Mesenchymal stem cell (in vitro differentiated cells and primary cell): ENCODE measurements around the gene TSPAN9.
A peak's percentile ranks its signal among the peaks of the same experiment; 100 is the strongest.

Experiments
- DNase-seq: peaks from one replicate; pipeline ENCODE4 v3.0.0-alpha.2; 2013
- H2AFZ ChIP-seq: one replicate; pipeline ENCODE4 v1.6.1; 2013; ENCODE audit warnings: low read depth, mild to moderate bottlenecking, control low read depth, inconsistent platforms, low read length, moderate library complexity
- H2AK5ac ChIP-seq: 2 replicates; pipeline ENCODE4 v1.6.1; 2013; ENCODE audit warnings: low read length, moderate library complexity, mild to moderate bottlenecking, inconsistent platforms; ENCODE audit not compliant: severe bottlenecking
- H2BK120ac ChIP-seq: one replicate; pipeline ENCODE4 v1.6.1; 2013; ENCODE audit warnings: low read depth, mild to moderate bottlenecking, inconsistent platforms, low read length, moderate library complexity
- H2BK12ac ChIP-seq, 2 experiments: one replicate each; pipeline ENCODE4 v1.6.1; 2013; ENCODE audit warnings: inconsistent platforms in 2 of 2, low read length in 2 of 2, mild to moderate bottlenecking in 2 of 2, moderate library complexity in 2 of 2, control low read depth in 1 of 2
- H2BK15ac ChIP-seq: one replicate; pipeline ENCODE4 v1.6.1; 2013; ENCODE audit warnings: mild to moderate bottlenecking, low read depth, inconsistent platforms; ENCODE audit not compliant: poor library complexity, severe bottlenecking
- H2BK5ac ChIP-seq: 2 replicates; pipeline ENCODE4 v1.6.1; 2013; ENCODE audit warnings: low read depth, mild to moderate bottlenecking, low read length, control low read depth, inconsistent platforms; ENCODE audit not compliant: poor library complexity, severe bottlenecking
- H3K14ac ChIP-seq, 2 experiments: one replicate each; pipeline ENCODE4 v1.6.1; 2013; ENCODE audit warnings: inconsistent platforms in 2 of 2, low read length in 2 of 2, control low read depth in 1 of 2, mild to moderate bottlenecking in 1 of 2, moderate library complexity in 1 of 2
- H3K18ac ChIP-seq, 2 experiments: one replicate each; pipeline ENCODE4 v1.6.1; 2013; ENCODE audit warnings: inconsistent platforms in 2 of 2, low read length in 2 of 2, control low read depth in 1 of 2, low read depth in 1 of 2, mild to moderate bottlenecking in 1 of 2
- H3K23ac ChIP-seq, 2 experiments: one replicate each; pipeline ENCODE4 v1.6.1; 2013; ENCODE audit warnings: inconsistent platforms in 2 of 2, low read length in 2 of 2, mild to moderate bottlenecking in 2 of 2, moderate library complexity in 2 of 2, control low read depth in 1 of 2
- H3K27ac ChIP-seq: 2 replicates; pipeline ENCODE4 v1.5.1; 2013; ENCODE audit warnings: mild to moderate bottlenecking, moderate library complexity, low read length, control low read depth, inconsistent platforms; ENCODE audit not compliant: poor library complexity, severe bottlenecking
- H3K27me3 ChIP-seq, 2 experiments: 2 replicates each; pipeline versions ENCODE4 v1.6.1 to v1.7.0; 2013; ENCODE audit warnings: low read length in 2 of 2, mild to moderate bottlenecking in 2 of 2, moderate library complexity in 2 of 2, control low read depth in 1 of 2, inconsistent platforms in 1 of 2; ENCODE audit not compliant: control insufficient read depth in 1 of 2, insufficient read depth in 1 of 2
- H3K36me3 ChIP-seq, 2 experiments: 2 replicates each; pipeline versions ENCODE4 v1.6.1 to v1.7.0; 2013; ENCODE audit warnings: low read length in 2 of 2, control low read depth in 1 of 2, inconsistent platforms in 1 of 2, low read depth in 1 of 2, mild to moderate bottlenecking in 1 of 2; ENCODE audit not compliant: insufficient read depth in 2 of 2, control insufficient read depth in 1 of 2
- H3K4ac ChIP-seq, 2 experiments: one replicate each; pipeline ENCODE4 v1.6.1; 2013; ENCODE audit warnings: inconsistent platforms in 2 of 2, low read length in 2 of 2, mild to moderate bottlenecking in 2 of 2, moderate library complexity in 2 of 2, control low read depth in 1 of 2, low read depth in 1 of 2
- H3K4me1 ChIP-seq: 2 replicates; pipeline ENCODE4 v1.6.1; 2013; ENCODE audit warnings: low read depth, low read length, control low read depth; ENCODE audit not compliant: control insufficient read depth, insufficient read depth
- H3K4me2 ChIP-seq: 2 replicates; pipeline ENCODE4 v1.6.1; 2013; ENCODE audit warnings: low read length, mild to moderate bottlenecking, inconsistent platforms; ENCODE audit not compliant: poor library complexity, severe bottlenecking
- H3K4me3 ChIP-seq, 2 experiments: 2 replicates each; pipeline versions ENCODE4 v1.5.1 to v1.7.0; 2013; ENCODE audit warnings: low read length in 2 of 2, mild to moderate bottlenecking in 2 of 2, control low read depth in 1 of 2, low read depth in 1 of 2; ENCODE audit not compliant: insufficient read depth in 1 of 2
- H3K79me1 ChIP-seq: replicated peaks from 2 replicates; pipeline ENCODE4 v1.6.1; 2013; ENCODE audit warnings: mild to moderate bottlenecking, control low read depth, low read length, inconsistent platforms; ENCODE audit not compliant: poor library complexity, severe bottlenecking
- H3K9ac ChIP-seq: 2 replicates; pipeline ENCODE4 v1.7.0; 2013; ENCODE audit warnings: mild to moderate bottlenecking, low read length, moderate library complexity
- H3K9me3 ChIP-seq: 2 replicates; pipeline ENCODE4 v1.7.0; 2013; ENCODE audit warnings: mild to moderate bottlenecking, low read length; ENCODE audit not compliant: control insufficient read depth
- H4K8ac ChIP-seq: one replicate; pipeline ENCODE4 v1.6.1; 2013; ENCODE audit warnings: inconsistent platforms, mild to moderate bottlenecking, low read length, moderate library complexity
- H4K91ac ChIP-seq: one replicate; pipeline ENCODE4 v1.6.1; 2013; ENCODE audit warnings: mild to moderate bottlenecking, low read length, inconsistent platforms
- WGBS: methylation state at CpG from one replicate; pipeline ENCODE4 v1.1.7; 2013; ENCODE audit warnings: mixed read lengths; 5-methylcytosine and 5-hydroxymethylcytosine counted together

TSPAN9 gene

DNA sequence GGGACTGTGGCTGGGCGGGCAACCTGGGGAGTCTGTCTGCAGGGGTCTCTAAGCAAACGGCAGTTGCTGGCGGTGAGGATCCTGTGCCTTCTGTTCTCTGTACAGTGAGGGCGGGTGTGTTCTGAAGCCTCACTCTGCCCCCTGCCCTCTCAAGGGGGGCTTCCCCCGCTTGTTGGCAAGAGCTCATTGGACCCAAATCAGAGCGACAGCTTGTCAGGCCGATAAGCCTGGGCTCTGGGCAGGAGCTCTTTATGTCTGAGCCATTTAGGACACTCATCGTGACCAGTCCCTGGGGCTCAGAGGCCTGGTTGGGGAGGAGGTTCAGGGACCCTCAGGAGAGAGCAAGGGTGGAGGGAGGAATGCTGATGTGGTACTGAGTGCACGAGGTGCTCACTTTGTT, 136.0 kb downstream of the TSPAN9 start:
- Histone ChIP-seq H3K79me1 (peaks cover 30% of the 10 kb centered on the region), H2AK5ac (no peak overlapping the region), H3K18ac (no peak overlapping the region), H3K9ac (no peak overlapping the region), H3K4me2 (no peak overlapping the region), H2AFZ (no peak overlapping the region), H3K4me3 (no peak overlapping the region), H2BK12ac (no peak overlapping the region), H4K91ac (no peak overlapping the region), H3K9me3 (no peaks in the 10 kb centered on the region), H4K8ac (no peak overlapping the region), H3K27ac (no peak overlapping the region), H2BK5ac (no peak overlapping the region), H2BK15ac (no peak overlapping the region), H2BK120ac (no peak overlapping the region), H3K36me3 (peaks cover 0 to 43% of the 10 kb centered on the region in 2 experiments), H3K27me3 (no peaks in the 10 kb centered on the region), H3K23ac (no peak overlapping the region), H3K14ac (no peak overlapping the region), H3K4me1 (peaks cover 22% of the 10 kb centered on the region), H3K4ac (no peak overlapping the region)
- WGBS = 91% methylated on average over 8 of the region's 9 CpGs
- no peak for DNase-seq

DNA sequence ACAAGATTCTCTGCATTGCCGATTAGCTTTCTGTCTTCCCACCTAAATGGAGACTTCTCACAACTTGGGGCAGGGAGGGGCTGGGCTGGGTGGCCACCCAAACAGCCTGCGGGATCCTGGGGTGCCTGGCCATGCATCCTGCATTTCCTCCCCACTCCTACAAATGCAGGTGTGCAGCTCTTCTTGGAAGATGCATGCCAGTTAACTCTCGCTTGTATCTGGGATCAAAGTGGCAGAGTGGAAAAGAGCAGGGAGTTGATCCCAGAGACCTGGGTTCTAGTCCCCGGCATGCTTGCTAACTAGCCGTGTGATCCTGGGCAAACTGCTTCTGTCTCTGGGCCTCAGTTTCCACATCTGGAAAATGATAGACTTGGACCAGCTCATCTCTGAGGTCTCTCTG, 136.6 kb downstream of the TSPAN9 start:
- WGBS = 96% methylated on average over 4 of the region's 5 CpGs

DNA sequence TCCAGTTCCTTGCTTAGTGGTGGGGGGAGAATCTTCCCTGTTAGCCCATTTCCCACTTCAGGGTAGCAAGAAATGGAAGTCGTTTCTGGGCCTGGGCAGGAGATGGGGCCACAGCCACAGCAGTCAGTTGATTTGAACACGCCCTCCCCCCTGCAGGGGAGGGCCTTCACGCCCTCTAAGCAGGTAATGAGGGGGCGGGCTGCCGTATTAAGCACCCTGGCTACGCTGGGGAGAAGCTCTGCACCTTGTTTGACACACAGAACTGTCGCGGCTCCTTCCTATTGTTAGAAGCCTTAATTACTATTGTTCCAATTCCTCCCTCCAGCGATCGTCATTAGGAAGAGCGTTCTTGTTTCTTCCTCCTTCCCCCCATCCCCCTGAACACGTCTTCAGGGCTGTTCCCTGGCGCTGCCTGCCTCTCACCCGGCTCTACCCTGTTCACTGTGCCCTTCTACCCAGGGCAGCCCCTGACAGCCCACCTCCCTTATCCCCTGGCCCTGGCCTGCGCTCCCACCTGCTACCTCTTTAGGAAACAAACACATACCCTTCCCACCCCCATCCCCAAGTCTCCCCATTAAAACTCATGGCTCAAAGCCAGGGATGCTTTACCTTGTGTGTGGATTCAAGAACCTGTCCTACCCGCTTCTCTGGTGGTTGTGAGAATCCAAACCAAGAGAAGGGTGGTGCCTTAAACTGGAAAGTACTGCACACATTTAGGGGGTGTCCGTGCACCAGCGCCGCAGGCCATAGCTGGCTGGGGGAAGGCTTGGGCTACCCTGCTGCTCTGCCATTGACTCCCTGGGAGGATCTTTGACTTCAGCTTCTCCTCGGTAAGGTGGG, 137.6 kb downstream of the TSPAN9 start:
- no peak overlapping the region for H2BK120ac ChIP-seq
- no peak overlapping the region for H3K18ac ChIP-seq
- H3K4me1 ChIP-seq = peaks cover 29% of the 10 kb centered on the region
- no peak overlapping the region for H3K4me3 ChIP-seq
- H4K8ac ChIP-seq = no peak overlapping the region
- peaks cover 22% of the 10 kb centered on the region for H3K79me1 ChIP-seq
- peak overlapping the region in 1 of 2 experiments; percentile 17 for H2BK12ac ChIP-seq
- H2AK5ac ChIP-seq = no peak overlapping the region
- H3K23ac ChIP-seq = peak overlapping the region in 1 of 2 experiments; percentile 11
- no peaks in the 10 kb centered on the region for H3K9me3 ChIP-seq
- no peak overlapping the region for H2BK15ac ChIP-seq
- no peak overlapping the region for H3K4me2 ChIP-seq
- H3K14ac ChIP-seq = no peak overlapping the region
- no peak for DNase-seq
- no peak overlapping the region for H3K9ac ChIP-seq
- no peak overlapping the region for H2BK5ac ChIP-seq
- H4K91ac ChIP-seq = no peak overlapping the region
- no peak overlapping the region for H2AFZ ChIP-seq
- no peak overlapping the region for H3K4ac ChIP-seq
- 80% methylated on average over 20 of the region's 20 CpGs for WGBS
- no peaks in the 10 kb centered on the region for H3K27me3 ChIP-seq
- H3K36me3 ChIP-seq = peaks cover 0 to 40% of the 10 kb centered on the region in 2 experiments
- H3K27ac ChIP-seq = no peak overlapping the region

More for the DNA sequence above, 136.6 kb downstream of the TSPAN9 start:
- H2AFZ ChIP-seq = no peak overlapping the region
- H2BK5ac ChIP-seq = no peak overlapping the region
- H3K18ac ChIP-seq = no peak overlapping the region
- no peak overlapping the region for H3K14ac ChIP-seq
- H3K27me3 ChIP-seq = no peaks in the 10 kb centered on the region
- H2AK5ac ChIP-seq = no peak overlapping the region
- H3K79me1 ChIP-seq = peaks cover 25% of the 10 kb centered on the region
- peaks cover 0 to 40% of the 10 kb centered on the region in 2 experiments for H3K36me3 ChIP-seq
- H4K91ac ChIP-seq = no peak overlapping the region
- no peak overlapping the region for H3K9ac ChIP-seq
- no peak overlapping the region for H3K27ac ChIP-seq
- no peak overlapping the region for H2BK15ac ChIP-seq
- no peaks in the 10 kb centered on the region for H3K9me3 ChIP-seq
- no peak overlapping the region for H2BK12ac ChIP-seq
- H3K4me3 ChIP-seq = no peak overlapping the region
- H2BK120ac ChIP-seq = no peak overlapping the region
- no peak overlapping the region for H4K8ac ChIP-seq
- H3K4me2 ChIP-seq = no peak overlapping the region
- no peak for DNase-seq
- no peak overlapping the region for H3K23ac ChIP-seq
- peaks cover 26% of the 10 kb centered on the region for H3K4me1 ChIP-seq
- H3K4ac ChIP-seq = no peak overlapping the region

DNA sequence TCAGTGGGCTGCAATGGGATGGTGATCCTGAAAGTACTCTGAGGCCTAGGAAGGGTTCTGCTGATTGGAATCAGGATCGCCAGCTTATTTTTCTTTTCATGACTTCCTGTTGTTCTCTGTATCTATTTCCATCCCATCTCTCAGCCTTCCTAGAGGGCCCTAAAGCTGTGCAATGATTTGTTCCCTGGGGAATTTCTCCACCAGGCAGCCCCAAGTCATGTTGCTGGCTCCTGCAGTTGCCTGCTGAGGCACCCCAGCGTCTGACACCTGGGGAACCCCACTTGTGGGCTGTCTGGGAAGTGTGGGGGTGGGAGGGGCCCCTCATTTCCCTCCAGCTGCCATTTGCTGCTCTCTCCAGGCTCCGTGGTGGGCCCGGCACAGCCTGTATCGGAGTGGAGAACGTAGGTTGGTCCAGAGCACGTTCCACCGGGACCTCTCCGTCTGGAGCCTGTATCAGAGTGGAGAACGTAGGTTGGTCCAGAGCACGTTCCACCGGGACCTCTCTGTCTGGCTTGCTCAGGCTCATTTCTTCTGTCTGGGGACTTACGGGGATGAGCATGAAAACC, 138.3 kb downstream of the TSPAN9 start:
- Histone ChIP-seq H3K4me1 (peaks cover 29% of the 10 kb centered on the region), H3K36me3 (peaks cover 0 to 45% of the 10 kb centered on the region in 2 experiments), H2BK120ac (no peak overlapping the region), H3K79me1 (peaks cover 24% of the 10 kb centered on the region), H3K23ac (no peak overlapping the region), H3K4me2 (no peak overlapping the region), H3K4me3 (no peak overlapping the region), H2BK5ac (no peak overlapping the region), H3K4ac (no peak overlapping the region), H2AFZ (no peak overlapping the region), H3K18ac (no peak overlapping the region), H4K8ac (no peak overlapping the region), H3K9me3 (no peaks in the 10 kb centered on the region), H3K27me3 (no peaks in the 10 kb centered on the region), H2BK12ac (no peak overlapping the region), H4K91ac (no peak overlapping the region), H2BK15ac (no peak overlapping the region), H3K27ac (no peak overlapping the region), H2AK5ac (no peak overlapping the region), H3K14ac (no peak overlapping the region), H3K9ac (no peak overlapping the region)
- 96% methylated on average over 13 of the region's 13 CpGs for WGBS
- DNase-seq = no peak
